Omental fat pad (tissue), 4 donors: ENCODE data around the gene SMC3. TPM values are rescaled to one million over a fixed set of nuclear protein-coding genes. Genes with fewer than 3 reads are reported as not detected.

ENCODE experiments used
- ATAC-seq: fragments of 150-250 bp; one replicate; pipeline ENCODE4 v1.9.1; 2016; ENCODE audit warnings: mild to moderate bottlenecking, moderate library complexity; ENCODE audit not compliant: low FRiP score
- DNase-seq: peaks from one replicate; pipeline ENCODE4 v3.0.0-alpha.2; 2019; ENCODE audit warnings: low spot score
- total RNA-seq, 4 donors: library from RNA; depleted of rRNA; stranded (reverse); fragments of >200 nt; gene quantifications; one replicate each; pipeline ENCODE4 v1.1.0, GENCODE V29; 2016
- TF ChIP-seq, protein P1 (sequence below), 3 donors: fragments of 450-650 bp; IDR thresholded peaks; one replicate each; pipeline ENCODE4 v1.5.1; 2016 to 2017; ENCODE audit warnings: antibody characterized with exemption in 3 of 3, mild to moderate bottlenecking in 3 of 3, moderate library complexity in 2 of 3

Gene SMC3
- 10 to 100 TPM; 19.6 to 32.0 (median 25.2) TPM for total RNA-seq

DNA sequence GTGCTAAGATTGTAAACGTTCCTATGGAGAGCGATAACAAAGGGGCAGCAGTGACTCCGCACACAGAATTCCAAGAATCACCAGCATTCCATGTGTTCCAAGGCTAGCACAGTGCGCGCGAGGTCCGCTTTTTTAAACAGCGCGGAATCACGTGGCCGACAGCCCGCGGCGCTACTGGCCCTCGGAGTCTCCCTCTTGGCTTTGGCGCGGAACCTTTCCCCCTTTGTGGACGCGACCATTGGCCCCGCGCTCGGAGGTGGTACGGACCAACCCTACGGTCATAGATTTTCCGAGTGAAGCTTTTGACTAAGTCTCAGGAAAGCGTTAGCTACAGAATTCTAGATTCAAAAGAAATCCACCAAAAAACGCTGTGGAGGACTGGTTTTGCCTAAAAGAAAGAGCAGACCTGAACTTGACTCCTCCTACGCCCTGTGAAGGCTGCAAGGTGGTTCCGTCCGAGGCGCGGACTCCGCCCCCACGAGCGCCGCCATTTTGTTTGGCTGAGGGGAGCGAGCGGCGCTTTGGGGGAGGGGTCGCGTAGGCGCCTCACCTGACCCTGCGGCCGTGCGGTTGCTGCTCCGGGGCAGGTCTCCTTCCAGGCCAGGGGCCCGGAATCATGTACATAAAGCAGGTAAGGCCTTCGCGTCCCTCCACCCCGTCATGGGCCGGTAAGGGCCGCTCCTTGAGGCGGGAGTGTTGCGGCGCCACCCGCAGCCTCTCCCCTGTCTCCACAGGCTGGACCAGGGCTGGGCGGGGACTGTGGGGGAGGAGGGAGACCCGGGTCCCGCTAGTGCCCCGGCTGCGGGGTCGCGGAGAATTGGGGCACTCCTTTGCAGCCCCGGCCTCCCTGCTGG is at the start of gene SMC3:
TSS of gene SMC3 (plus strand) at position 495 of the 854 bp plus-strand sequence. CDS start at position 617, 122 bp downstream.
- ATAC-seq (peak; percentile 97), DNase-seq (peak; percentile 79)
- TF ChIP-seq, protein P1, sequence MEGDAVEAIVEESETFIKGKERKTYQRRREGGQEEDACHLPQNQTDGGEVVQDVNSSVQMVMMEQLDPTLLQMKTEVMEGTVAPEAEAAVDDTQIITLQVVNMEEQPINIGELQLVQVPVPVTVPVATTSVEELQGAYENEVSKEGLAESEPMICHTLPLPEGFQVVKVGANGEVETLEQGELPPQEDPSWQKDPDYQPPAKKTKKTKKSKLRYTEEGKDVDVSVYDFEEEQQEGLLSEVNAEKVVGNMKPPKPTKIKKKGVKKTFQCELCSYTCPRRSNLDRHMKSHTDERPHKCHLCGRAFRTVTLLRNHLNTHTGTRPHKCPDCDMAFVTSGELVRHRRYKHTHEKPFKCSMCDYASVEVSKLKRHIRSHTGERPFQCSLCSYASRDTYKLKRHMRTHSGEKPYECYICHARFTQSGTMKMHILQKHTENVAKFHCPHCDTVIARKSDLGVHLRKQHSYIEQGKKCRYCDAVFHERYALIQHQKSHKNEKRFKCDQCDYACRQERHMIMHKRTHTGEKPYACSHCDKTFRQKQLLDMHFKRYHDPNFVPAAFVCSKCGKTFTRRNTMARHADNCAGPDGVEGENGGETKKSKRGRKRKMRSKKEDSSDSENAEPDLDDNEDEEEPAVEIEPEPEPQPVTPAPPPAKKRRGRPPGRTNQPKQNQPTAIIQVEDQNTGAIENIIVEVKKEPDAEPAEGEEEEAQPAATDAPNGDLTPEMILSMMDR (IDR thresholded peaks at IDR 0.05), result no peak

DNA sequence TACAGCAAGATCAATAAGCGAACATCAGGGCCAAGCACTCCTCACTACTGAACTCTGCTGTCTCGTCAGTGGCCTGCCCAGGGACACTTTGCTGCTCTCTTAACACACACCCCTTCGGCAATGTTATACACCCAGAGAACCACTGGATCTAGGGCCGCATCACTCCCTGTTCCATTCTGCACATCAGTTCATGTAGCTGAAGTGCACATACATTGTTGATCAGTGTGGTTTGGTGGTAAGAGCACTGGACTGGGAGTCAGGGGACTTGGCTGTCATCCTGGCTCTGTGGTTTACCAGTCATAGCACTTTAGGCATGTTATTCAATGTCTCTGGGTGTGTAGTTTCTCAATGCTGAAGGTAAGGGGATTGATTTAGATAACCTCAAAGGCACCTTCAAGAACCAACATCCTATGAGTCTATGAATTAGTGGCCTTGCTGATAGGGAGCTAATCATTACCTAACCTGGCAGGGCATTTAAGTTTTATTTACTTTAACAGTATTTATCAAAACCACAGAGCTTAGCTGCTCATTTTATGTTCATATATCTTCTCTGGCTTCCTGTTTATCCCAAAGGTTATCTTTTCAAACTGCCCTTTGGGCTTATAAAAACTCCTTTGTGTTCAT is 45.0 kb upstream of the SMC3 start:
- TF ChIP-seq, protein P1 (IDR thresholded peaks at IDR 0.05), result no peak
- ATAC-seq, result no peak
- DNase-seq, result no peak

DNA sequence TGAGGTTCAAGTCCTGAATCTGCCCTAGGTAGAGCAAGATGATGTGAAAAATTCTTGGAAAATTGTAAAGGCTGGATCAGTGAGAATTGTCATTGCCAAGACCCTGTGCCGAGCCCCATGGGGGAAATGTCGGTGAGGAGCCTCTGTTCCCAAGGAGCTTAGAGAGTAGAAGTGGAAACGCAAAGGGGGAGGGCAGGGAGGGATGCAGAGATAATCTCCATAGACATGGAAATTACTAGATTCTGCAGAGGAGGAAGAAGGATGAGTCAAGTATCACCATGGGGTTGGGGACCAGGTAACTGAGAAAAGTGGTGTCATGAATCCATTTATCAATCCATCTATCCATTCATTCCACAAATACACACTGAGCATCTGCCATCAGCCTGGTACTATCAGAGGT is 43.8 kb upstream of the SMC3 start:
- ATAC-seq, result peak; percentile 28
- TF ChIP-seq, protein P1 (IDR thresholded peaks at IDR 0.05), result no peak
- no peak for DNase-seq

GRCh38 chr10:110524179-110524858 is 43.2 kb upstream of the SMC3 start:
- DNase-seq (no peak), ATAC-seq (no peak)
- TF ChIP-seq, protein P1 (IDR thresholded peaks at IDR 0.05), result no peak

DNA sequence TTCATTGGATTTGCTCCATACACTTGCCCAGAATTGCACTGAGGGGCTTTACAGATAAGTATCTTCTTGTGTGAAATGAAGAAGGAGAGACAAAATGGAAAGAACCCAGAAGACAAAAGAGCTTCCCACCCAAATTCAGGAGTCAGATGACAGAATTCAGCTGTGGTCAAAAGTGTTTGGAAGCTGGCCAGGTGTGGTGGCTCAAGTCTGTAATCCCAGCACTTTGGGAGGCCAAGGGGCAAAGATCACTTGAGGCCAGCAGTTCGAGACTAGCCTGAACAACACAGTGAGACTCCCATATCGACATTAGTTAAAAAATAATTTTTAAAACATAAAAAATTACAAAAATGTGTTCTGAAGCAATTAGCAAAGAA is 42.6 kb upstream of the SMC3 start:
- ATAC-seq (no peak), DNase-seq (no peak)
- TF ChIP-seq, protein P1 (IDR thresholded peaks at IDR 0.05), result no peak

DNA sequence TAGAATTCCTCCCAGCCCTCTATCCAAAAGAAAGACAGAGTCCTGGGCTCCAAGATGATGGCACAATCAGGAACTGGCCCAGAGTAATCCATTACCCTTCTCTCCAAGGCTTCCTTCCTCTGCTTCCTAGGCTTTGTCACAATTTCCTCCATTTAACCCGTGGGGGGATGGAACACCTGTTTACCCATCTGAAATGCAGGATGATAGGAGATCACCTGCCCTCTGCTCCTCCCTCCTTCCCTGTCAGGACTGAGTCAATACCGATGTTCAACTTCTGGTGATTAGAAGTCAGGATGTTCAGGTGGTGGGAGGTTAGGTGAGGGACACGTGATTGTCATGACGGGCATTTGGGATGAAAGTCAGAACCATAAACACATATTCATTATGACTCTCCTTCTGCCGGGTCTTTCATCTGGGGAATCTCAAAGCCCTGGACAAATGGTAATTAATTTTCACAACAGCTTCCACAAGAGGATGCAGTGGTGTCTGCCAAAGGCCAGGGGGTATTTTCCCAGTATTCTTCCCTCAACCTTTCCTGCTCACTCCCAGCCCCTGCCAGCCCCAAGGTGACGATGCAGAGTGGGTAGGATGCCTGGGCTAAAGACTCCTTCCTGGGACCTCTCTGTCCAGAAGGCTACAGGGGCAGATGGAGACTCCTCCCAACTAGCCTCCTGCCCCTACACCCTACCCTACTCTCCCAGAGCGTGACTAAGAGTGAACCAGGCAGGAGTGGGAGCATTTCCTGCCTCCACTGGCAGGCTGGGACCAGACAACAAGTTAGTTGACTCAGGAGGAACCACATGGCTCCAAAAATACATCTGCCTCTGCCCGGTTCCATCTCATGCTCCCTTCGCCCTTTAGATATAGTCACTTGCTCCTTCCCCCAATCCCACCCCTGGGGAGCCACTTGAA is 41.9 kb upstream of the SMC3 start:
- no peak for DNase-seq
- no peak for ATAC-seq
- TF ChIP-seq, protein P1 (IDR thresholded peaks at IDR 0.05), result no peak
